T-helper 1 cell treated with Interleukin-12 subunit alpha and Interleukin-12 subunit beta and Interleukin-4 antibody, amounts not matched to agents 30 μg/mL and 1 μg/mL, for 36 hours (primary cell): ENCODE results near the gene LRP3.

Experiments used
- H3K27ac Mint-ChIP-seq: one replicate; pipeline ENCODE4 v1.8.0; 2021; ENCODE audit warnings: mild to moderate bottlenecking, mixed read lengths
- H3K27me3 Mint-ChIP-seq: one replicate; pipeline ENCODE4 v1.8.0; 2021; ENCODE audit warnings: low read depth, mixed read lengths
- H3K36me3 Mint-ChIP-seq: one replicate; pipeline ENCODE4 v1.8.0; 2021; ENCODE audit warnings: low read depth, mixed read lengths
- H3K4me1 Mint-ChIP-seq: one replicate; pipeline ENCODE4 v1.8.0; 2021; ENCODE audit warnings: low read depth, mixed read lengths
- H3K4me3 Mint-ChIP-seq: one replicate; pipeline ENCODE4 v1.8.0; 2021; ENCODE audit warnings: mild to moderate bottlenecking, moderate library complexity, mixed read lengths
- H3K9me3 Mint-ChIP-seq: one replicate; pipeline ENCODE4 v1.8.0; 2021; ENCODE audit warnings: mixed read lengths

The LRP3 gene

DNA sequence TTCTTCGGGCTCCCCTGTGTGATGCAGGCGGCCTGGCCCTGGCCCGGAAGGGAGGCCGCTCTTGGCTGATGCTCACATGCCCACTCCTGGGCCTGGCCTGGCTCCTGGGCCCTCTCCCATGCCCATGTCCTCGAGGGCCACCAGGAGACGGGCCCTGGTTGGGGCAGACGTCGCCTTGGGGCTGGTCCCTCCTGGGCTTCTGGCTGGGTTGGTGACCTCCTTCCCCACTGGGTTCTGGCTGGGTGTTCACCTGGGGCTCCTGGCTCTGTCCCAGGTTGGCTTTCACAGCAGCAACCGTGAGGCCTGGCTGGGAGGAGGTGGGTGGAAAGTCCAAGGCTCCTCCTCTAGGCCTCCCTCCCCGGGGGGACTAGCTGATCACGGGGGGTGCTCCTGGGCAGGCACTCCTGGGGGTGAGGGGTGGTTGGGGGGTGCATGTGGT lies 47.0 kb downstream of the LRP3 start:
- no peaks in the 10 kb centered on the region for H3K4me1 Mint-ChIP-seq
- H3K27me3 Mint-ChIP-seq: peaks cover 3% of the 10 kb centered on the region
- peaks cover 10% of the 10 kb centered on the region for H3K9me3 Mint-ChIP-seq
- no peak overlapping the region for H3K27ac Mint-ChIP-seq
- H3K36me3 Mint-ChIP-seq: no peaks in the 10 kb centered on the region
- H3K4me3 Mint-ChIP-seq: no peak overlapping the region

GRCh38 chr19:33241530-33242101 lies 47.5 kb downstream of the LRP3 start:
- Mint-ChIP-seq H3K4me3 (no peak overlapping the region), H3K27ac (no peak overlapping the region), H3K27me3 (peaks cover 3% of the 10 kb centered on the region), H3K4me1 (no peaks in the 10 kb centered on the region), H3K9me3 (peaks cover 10% of the 10 kb centered on the region), H3K36me3 (no peaks in the 10 kb centered on the region)

- H3K27me3 Mint-ChIP-seq: peaks cover 3% of the 10 kb centered on the region
- no peak overlapping the region for H3K4me3 Mint-ChIP-seq
These were observed 48.0 kb downstream of the LRP3 start for GRCh38 chr19:33242131-33242530.

GRCh38 chr19:33242911-33243310 lies 48.8 kb downstream of the LRP3 start:
- Mint-ChIP-seq H3K4me3 (no peak overlapping the region), H3K27me3 (peaks cover 3% of the 10 kb centered on the region), H3K27ac (no peak overlapping the region), H3K9me3 (peaks cover 10% of the 10 kb centered on the region), H3K36me3 (no peaks in the 10 kb centered on the region), H3K4me1 (no peaks in the 10 kb centered on the region)

More at GRCh38 chr19:33242131-33242530, 48.0 kb downstream of the LRP3 start:
- Mint-ChIP-seq H3K36me3 (no peaks in the 10 kb centered on the region), H3K4me1 (no peaks in the 10 kb centered on the region), H3K27ac (no peak overlapping the region), H3K9me3 (peaks cover 10% of the 10 kb centered on the region)

DNA sequence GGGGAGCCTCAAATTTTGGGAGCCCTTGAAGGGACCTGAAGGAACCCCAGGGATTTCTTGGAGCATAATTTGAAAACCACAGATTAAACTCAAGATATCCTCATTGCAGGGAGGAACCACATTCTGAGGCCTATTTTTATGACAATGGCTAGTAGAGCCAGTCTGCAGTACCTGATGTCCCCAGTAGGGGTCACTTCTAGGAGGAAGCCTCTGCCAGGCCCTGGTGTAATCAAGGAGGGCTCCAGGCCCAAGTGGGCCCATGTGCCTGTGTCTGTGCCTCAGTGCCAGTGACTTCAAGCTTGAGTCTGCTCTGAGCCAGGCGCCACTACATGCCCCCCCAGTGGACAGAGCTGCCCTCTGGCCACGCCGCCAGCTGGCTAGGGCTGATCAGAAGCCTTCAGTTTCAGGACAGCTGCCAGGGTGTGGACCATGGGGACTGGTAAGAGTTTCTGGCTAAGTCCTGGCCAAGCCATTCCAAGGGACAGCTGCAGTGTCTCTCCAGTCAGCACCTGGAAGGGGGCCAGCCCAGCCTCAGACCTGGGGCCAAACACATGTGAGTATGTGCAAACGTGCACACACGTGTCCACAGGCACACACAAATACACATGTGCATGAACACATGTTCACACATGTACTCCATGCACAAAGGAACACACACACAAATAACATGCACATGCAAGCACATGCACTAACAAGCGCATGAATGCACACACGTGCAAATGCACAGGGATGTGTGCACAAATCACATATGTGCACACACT lies 52.0 kb downstream of the LRP3 start:
- Mint-ChIP-seq H3K4me3 (no peak overlapping the region), H3K4me1 (no peaks in the 10 kb centered on the region), H3K36me3 (no peaks in the 10 kb centered on the region), H3K9me3 (peaks cover 10% of the 10 kb centered on the region), H3K27ac (no peak overlapping the region), H3K27me3 (peaks cover 3% of the 10 kb centered on the region)

DNA sequence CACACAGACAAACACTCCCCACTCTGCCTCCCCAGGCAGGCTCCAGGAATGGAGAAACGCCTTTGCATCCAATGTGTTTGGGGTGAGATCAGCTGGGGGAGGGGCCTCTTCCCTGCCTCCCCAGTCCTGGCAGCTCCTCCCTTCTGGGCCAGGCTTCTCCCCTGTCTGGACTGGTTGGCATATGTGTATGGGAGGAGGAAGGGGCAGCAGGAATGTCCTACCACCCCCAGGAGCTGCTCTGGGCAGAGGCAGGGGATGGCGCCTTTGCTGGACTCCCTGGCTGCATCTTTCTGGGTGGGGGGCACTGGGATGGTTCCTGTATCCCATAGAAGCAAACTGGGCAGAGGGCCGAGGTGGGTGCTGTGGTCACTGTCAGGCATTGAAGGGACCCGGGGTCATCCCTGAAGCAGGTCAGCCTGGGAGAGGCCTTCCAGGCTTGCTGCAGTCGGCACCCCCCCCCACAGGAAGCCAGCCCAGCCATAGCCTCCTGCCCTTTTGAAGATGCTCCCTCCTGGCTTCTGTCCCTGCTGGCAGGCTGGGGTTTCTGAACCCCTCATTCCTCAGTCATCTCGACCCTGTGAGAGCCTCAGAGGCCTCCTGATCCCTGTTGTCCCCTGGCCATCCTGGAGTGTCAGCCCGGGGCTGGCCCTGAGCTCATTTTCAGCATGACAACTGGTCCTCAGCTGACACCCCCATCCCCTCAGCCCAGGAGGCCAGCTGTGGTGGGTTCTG lies 52.7 kb downstream of the LRP3 start:
- Mint-ChIP-seq H3K27ac (no peak overlapping the region), H3K4me3 (no peak overlapping the region), H3K36me3 (no peaks in the 10 kb centered on the region), H3K9me3 (peaks cover 10% of the 10 kb centered on the region), H3K4me1 (no peaks in the 10 kb centered on the region), H3K27me3 (peaks cover 3% of the 10 kb centered on the region)

DNA sequence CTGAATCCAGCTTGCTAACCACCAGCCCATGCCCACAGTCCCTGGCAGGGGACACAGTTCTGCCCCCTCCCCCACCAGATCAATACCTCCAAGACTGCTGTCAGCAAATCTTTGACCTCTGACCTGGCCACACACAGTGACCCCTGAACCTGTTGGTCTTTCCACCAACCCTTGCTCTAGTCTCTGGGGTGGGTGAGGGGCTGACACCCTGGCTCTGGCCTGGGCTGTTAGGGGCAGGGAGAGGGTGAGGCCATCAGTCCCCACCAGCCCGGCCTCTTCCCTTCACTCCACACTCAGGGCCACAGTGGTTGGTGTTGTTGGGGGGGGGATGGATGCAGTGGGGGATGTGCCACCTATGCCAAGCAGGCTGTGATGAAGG lies 53.3 kb downstream of the LRP3 start:
- Mint-ChIP-seq H3K36me3 (no peaks in the 10 kb centered on the region), H3K27me3 (peaks cover 3% of the 10 kb centered on the region), H3K4me3 (no peak overlapping the region), H3K9me3 (peaks cover 10% of the 10 kb centered on the region), H3K27ac (no peak overlapping the region), H3K4me1 (no peaks in the 10 kb centered on the region)

- H3K4me3 Mint-ChIP-seq: no peak overlapping the region
- H3K9me3 Mint-ChIP-seq: peaks cover 10% of the 10 kb centered on the region
- H3K36me3 Mint-ChIP-seq: no peaks in the 10 kb centered on the region
- no peaks in the 10 kb centered on the region for H3K4me1 Mint-ChIP-seq
- peaks cover 3% of the 10 kb centered on the region for H3K27me3 Mint-ChIP-seq
- H3K27ac Mint-ChIP-seq: no peak overlapping the region
These were observed 54.0 kb downstream of the LRP3 start for GRCh38 chr19:33248104-33248503.

GRCh38 chr19:33248553-33248953 lies 54.4 kb downstream of the LRP3 start:
- peaks cover 3% of the 10 kb centered on the region for H3K27me3 Mint-ChIP-seq
- no peak overlapping the region for H3K4me3 Mint-ChIP-seq
- no peaks in the 10 kb centered on the region for H3K4me1 Mint-ChIP-seq
- no peaks in the 10 kb centered on the region for H3K36me3 Mint-ChIP-seq
- no peak overlapping the region for H3K27ac Mint-ChIP-seq
- H3K9me3 Mint-ChIP-seq: peaks cover 10% of the 10 kb centered on the region

- H3K27me3 Mint-ChIP-seq: peaks cover 3% of the 10 kb centered on the region
- no peaks in the 10 kb centered on the region for H3K36me3 Mint-ChIP-seq
- H3K9me3 Mint-ChIP-seq: peaks cover 10% of the 10 kb centered on the region
- H3K4me1 Mint-ChIP-seq: no peaks in the 10 kb centered on the region
- no peak overlapping the region for H3K4me3 Mint-ChIP-seq
- no peak overlapping the region for H3K27ac Mint-ChIP-seq
These were observed 55.0 kb downstream of the LRP3 start for GRCh38 chr19:33248954-33249613.

DNA sequence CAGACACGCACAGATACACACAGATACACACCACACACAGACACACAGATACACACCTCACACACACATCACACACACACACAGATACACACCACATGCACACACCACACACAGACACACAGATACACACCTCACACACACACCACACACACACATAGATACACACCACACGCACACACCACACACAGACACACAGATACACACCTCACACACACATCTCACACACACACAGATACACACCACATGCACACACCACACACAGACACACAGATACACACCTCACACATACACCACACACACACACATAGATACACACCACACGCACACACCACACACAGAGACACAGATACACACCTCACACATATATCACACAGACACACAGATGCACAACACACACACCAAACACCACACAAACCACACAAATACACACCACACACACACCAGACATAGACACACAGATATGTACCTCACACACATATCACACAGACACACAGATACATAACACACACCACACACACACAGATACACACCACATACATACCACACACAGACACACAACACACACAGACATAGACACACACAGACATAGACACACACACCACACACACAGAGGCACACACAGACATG lies 55.7 kb downstream of the LRP3 start:
- no peaks in the 10 kb centered on the region for H3K4me1 Mint-ChIP-seq
- no peak overlapping the region for H3K27ac Mint-ChIP-seq
- peaks cover 7% of the 10 kb centered on the region for H3K9me3 Mint-ChIP-seq
- no peak overlapping the region for H3K4me3 Mint-ChIP-seq
- H3K36me3 Mint-ChIP-seq: no peaks in the 10 kb centered on the region
- H3K27me3 Mint-ChIP-seq: no peaks in the 10 kb centered on the region

DNA sequence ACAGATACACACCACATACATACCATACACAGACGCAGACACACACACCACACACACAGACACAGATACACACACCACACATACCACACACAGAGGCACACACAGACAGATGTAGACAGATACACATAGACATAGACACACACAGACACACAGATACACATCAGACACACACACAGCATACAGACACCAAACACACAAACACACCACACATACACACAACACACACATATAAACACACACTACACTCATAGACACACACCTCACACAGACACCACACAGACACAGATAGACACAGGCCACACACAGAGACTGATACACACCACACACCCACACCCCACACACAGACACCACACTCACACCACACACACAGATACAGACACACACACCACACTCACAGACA lies 56.4 kb downstream of the LRP3 start:
- peaks cover 2% of the 10 kb centered on the region for H3K9me3 Mint-ChIP-seq
- H3K27ac Mint-ChIP-seq: no peak overlapping the region
- H3K27me3 Mint-ChIP-seq: no peaks in the 10 kb centered on the region
- H3K4me3 Mint-ChIP-seq: no peak overlapping the region
- H3K36me3 Mint-ChIP-seq: no peaks in the 10 kb centered on the region
- H3K4me1 Mint-ChIP-seq: no peaks in the 10 kb centered on the region

- no peak overlapping the region for H3K4me3 Mint-ChIP-seq
- H3K36me3 Mint-ChIP-seq: no peaks in the 10 kb centered on the region
- H3K9me3 Mint-ChIP-seq: no peaks in the 10 kb centered on the region
- no peaks in the 10 kb centered on the region for H3K27me3 Mint-ChIP-seq
- H3K27ac Mint-ChIP-seq: no peak overlapping the region
- no peaks in the 10 kb centered on the region for H3K4me1 Mint-ChIP-seq
These were observed 56.9 kb downstream of the LRP3 start for GRCh38 chr19:33251076-33251475.

GRCh38 chr19:33251526-33252090 lies 57.5 kb downstream of the LRP3 start:
- Mint-ChIP-seq H3K9me3 (no peaks in the 10 kb centered on the region), H3K27ac (no peak overlapping the region), H3K36me3 (no peaks in the 10 kb centered on the region), H3K27me3 (no peaks in the 10 kb centered on the region), H3K4me1 (no peaks in the 10 kb centered on the region), H3K4me3 (no peak overlapping the region)
